ENCODE data around the gene POLR2A.
A peak's percentile ranks its signal among the peaks of the same experiment; 100 is the strongest.
"Not testable (repeated sequence)": the region's sequence is repeated elsewhere in the genome, so short reads cannot be mapped to it uniquely, and the experiment has no call there.

The POLR2A gene

DNA sequence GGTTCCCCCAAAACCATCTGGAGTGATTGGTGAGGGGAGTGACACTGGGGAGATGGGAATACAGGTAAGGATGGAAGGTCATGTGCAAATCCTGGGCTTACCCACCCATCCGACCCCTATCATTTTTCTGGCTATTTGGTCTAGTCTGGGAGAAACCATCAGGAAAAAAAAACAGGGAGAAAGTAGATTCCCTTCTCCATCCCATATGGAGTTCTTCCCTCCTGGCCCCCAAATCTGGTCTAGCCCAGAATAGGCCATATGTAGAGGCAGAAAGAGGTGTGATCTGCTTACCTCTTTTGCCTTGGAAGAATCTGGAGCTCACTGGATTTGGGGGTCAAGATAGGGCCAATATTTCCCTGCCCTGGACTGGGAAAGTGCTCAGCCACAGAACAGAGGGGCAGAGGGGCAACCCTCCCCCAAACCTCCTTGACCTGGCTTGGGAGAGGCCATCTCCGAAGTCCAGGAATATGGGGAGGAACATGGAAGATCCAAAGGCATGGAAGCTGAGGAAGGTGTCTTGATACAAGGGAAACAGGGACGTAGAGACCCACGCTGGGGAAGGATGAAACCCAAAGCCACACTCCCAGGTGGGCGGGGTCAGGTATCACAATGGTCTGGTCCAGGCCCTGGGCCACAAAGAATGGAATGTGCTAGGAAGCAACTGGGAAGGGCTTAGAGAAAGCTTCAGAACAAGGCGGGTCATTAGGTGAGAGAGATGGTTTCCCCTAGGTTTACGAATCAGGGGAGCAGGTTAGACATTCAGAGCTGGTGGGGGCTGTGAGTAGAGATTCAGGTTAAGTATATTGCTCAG, 23.1 kb upstream of the POLR2A start:
- DNase-seq = no peak
- no peak for ATAC-seq

DNA sequence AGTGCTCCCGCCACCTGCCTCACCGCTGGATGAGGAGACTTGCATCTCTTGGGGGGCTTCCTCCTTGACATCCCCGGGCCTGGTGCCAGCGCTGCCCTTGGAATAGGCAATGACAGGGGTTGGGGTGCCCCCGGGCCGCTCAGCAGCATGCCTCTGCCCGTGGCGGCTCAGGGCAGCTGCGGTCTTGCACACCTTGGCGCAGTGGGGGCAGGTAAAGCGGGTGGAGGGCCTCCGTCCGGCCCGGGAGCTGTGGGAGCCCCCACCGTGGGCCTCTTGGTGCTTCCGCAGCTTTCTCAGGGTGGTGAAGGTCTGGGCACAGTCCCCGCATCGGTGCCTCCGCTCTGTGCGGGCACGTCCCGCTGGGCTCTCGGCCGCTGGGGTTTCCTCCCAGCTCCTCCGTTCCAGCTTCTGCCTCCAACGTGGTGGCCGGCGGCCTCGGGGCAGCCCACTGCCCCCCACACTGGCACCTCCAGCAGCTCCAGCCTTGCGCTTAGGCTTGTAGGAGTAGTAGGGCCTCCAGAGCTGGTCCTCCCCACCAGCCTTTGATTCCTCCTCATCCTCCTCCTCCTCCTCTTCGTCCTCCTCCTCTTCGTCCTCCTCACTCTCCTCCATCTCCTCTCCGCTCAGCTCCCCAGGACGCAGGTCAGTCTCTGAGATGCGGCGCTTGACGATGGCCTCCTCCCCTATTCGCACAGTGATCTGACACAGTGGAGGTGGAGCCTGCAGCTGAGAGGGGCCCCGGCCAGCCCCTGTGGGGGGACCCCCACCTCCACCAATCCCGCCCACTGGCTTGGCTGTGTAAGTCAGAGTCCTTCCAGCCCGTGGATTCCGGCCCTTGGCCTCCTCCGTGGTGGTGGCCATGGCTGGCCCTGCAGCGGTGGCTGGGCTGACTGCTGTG, 21.4 kb upstream of the POLR2A start:
- no peak for ATAC-seq
- no peak for DNase-seq

DNA sequence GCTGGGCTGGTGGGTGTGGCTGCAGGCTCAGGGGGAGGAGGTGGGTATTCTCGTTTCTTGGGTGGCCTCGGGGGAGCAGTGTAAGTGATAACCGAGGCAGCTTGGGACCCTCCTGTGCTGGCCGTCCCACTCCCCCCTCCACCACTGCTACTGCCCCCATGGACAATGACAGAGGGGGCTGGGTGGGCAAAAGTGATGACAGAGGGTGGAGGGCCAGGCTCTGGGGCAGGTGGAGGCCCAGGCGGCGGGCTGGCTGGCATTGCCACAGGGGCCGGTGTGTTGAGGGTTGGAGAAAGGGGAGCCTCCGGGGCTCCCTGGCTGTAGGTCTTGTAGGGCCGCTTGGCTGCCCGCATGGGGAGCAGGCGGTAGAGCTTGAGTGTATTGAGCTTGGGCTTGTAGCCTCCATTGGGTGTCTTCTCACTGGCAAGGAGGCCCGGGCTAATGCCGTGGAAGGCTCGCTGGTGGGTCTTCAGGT, 20.8 kb upstream of the POLR2A start:
- ATAC-seq (no peak), DNase-seq (no peak)

DNA sequence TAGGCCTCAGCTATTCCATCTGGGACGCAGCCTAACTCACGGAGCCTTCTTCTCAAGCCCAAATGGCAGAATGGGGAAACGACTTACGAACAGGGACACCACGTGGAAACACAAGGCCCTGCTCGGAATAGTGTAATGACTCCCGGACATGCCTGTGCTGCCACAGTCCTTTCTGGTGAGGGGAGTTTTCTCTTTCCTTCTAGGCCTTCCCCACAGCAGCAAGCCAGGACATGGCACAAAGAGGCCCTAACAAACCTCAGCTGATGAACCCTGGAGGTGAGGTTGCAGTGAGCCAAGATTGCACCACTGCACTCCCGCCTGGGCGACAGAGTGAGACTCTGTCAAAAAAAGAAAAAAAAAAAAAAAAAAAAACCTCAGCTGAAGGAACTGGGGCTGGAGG, 20.1 kb upstream of the POLR2A start:
- ATAC-seq (no peak), DNase-seq (no peak)

DNA sequence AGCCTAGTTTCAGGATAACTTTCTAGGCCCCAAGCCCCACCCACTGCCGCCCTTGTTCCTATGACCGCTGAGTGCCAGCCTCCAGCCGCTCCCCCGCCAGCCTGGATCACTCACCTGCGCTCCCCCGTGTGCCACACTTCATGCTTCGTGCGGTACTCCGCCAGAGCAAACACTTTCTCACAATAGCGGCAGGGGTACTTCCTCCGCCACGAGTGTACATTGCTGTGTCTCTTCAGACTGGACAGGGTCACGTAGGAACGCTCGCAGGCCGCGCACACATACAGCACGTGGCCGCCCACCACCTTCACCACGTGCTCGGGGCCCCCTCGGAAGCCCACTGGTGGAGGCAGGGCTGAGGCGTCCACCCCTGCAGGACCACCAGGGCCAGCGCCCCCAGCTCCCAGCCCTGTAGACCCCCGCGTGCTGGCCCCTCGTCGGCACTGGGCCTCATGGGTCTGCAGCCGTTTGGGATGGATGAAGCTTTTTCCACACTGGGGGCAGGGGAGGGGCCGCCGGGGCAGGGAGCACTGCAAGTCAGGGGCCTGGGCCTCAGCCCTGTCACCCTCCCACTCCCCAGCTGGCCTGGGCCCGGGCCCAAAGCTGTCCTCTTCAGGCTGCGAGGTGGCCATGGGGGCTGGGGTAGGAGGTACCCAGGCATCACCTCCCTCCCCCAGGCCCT, 18.4 kb upstream of the POLR2A start:
- ATAC-seq (no peak), DNase-seq (no peak)

DNA sequence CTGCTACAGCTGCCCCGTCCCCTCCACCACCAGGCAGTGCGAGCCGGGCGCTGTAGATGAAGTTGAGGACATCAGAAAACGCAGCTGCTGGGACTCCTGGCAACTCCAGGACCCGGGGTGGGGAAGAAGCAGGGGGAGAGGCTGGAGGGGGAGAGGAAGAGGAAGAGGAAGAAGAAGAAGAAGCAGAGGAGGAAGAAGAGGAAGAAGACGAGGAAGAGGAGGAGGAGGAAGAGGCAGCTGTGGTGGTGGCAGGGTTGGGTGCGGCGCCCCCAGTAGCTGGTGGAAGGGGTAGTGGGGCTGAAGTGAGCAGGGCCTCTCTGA, 17.9 kb upstream of the POLR2A start:
- no peak for ATAC-seq
- DNase-seq = no peak

DNA sequence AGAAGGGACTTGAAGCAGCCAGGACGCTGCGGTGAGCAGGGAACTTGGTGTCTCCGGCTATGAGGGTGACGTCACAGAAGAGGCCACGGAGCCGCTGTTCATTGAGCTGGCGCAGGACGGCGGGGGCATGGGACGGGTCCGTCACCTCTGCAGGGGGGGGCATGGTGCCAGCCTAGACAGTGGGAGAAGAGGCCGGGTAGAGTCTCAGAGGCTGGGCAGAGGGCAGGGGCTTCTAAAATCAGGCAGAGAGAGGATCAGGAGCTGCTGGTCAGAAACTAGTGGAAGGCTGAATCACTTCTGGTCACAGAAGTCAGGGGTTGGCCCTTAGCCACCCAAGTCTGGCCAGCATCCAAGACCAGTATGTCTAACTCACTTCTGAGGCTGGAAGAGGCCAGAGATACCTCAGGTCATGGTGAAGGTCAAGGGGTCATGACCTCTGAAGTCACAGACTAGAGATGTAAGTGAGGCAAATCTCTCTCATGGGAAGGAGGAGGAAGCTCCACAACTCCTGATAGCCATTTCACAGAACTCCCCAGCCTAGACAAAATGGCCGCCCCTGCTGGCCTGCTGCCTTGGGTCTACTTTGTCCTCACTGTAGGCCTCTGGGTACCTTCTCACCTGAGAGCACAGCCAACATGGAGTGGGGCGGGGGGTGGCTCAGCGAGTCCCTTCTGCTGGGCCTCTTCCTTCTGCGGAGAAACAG, 17.4 kb upstream of the POLR2A start:
- no peak for ATAC-seq
- no peak for DNase-seq

DNA sequence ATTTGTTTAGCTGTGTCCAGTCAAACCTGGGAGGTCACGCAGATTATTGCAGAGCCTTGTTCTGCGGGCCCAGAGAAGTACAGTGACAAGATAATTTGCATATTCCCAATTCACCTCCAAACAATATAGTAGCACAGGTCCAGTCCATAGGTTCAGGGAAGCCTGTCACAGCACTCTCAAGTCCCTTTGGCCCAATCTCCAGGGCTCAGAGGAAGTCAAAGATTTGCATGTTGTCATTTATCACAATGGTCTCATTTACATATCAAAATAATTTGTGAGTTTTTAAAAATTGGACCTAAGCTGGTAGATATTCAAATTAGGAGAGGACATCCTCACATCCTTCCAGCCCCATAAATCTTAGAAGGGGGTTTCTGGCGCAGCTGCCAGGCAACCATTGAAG, 16.7 kb upstream of the POLR2A start:
- ATAC-seq = no peak
- DNase-seq = no peak

DNA sequence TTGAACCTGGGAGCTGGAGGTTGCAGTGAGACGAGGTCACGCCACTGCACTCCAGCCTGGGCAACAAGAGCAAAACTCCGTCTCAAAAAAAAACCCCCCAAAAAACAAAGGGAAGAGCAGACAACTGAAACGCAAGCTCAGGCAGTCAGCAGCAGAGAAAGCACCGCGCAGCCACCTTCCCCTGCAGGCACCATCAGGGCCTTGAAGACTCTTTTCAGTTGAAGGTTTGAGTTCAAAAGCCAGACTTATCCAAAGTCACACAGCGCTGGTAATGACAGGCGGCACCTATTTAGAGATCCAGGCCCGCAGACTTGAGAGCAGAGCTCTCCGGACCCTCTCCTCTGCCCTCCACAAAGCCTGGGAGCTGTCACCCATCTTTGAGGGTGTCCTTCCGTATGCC, 15.9 kb upstream of the POLR2A start:
- ATAC-seq (no peak), DNase-seq (no peak)

DNA sequence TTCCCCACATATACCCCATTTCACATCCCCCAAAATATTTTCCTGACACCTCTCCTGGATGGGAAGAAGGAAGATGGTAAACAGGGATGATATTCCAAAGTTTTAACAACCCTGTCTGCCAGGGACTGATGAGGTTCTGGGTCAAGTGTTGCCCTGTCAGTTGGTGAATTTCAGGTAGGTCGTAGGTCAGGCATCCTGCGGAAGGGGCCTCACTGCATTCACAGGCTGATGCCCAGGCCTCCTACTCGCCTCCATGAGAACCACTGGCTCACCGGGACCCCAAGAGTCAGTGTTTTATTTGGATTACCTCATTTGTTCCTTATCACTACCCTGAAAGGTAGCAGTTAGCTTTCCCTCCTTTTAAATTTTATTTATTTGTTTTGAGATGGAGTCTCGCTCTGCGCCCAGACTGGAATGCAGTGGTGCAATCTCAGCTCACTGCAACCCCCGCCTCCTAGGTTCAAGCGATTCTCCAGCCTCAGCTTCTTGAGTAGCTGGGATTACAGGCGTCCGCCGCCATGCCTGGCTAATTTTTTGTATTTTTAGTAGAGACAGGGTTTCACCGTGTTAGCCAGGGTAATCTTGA, 15.3 kb upstream of the POLR2A start:
- DNase-seq = no peak
- ATAC-seq = no peak

DNA sequence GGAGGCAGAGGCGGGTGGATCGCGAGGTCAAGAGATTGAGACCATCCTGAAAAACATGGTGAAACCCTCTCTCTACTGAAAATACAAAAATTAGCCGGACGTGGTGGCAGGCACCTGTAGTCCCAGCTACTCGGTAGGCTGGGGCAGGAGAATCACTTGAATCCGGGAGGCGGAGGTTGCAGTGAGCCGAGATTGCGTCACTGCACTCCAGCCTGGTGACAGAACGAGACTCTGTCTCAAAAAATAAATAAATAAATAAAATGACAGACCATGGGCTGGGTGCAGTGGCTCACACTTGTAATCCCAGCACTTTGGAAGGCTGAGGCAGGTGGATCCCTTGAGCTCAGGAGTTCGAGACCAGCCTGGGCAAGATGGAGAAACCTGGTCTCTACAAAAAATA, 14.3 kb upstream of the POLR2A start:
- not testable (repeated sequence) for DNase-seq, ATAC-seq

DNA sequence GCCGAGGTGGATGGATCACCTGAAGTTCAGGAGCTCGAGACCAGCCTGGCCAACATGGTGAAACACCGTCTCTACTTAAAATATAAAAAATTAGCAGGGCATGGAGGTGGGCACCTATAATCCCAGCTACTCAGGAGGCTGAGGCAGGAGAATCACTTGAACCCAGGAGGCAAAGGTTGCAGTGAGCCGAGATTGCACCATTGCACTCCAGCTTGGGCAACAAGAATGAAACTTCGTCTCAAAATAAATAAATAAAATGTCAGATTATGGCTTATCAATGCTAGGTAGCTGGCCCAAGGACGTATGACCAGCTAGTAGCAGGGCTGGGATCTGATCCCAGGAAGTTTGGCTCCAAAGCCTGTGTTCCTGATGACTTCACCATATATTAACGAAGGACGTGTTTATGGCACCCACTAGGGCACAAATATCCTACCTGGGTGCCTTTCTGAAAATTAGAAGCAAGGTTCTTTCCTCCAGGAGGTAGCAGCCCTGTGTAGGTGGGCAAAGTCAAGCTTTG, 13.7 kb upstream of the POLR2A start:
- ATAC-seq, DNase-seq: not testable (repeated sequence)

DNA sequence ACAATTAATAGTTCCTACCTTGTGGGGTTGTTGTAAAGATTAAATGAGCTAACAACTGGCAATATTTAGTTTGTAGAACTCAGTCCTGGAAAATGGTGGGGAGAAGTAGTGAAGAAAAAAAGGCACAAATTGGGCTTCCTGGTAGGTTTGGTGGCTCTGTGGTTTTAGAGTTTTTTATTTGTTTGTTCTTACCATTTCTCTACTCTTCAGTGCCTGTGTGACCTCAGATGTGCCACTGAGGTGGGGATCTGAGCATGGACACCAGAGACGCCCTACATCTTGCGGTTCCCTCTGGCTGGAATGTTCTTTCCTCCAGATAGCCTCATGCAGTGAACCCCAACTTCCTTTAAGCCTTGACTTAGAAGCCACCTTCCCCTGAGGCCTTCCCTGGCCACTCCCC, 12.4 kb upstream of the POLR2A start:
- ATAC-seq (no peak), DNase-seq (no peak)

DNA sequence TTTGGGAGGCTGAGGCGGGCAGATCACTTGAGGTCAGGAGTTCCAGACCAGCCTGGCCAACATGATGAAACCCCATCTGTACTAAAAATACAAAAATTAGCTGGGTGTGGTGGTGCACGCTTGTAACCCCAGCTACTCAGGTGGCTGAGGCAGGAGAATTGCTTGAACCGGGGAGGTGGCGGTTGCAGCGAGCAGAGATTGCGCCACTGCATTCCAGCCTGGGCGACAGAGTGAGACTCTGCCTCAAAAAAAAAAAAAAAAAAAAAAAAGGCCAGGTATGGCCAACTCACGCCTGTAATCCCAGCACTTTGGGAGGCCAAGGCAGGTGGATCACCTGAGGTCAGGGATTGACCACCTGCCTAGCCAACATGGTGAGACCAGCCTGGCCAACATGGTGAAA, 9.4 kb upstream of the POLR2A start:
- not testable (repeated sequence) for DNase-seq, ATAC-seq

DNA sequence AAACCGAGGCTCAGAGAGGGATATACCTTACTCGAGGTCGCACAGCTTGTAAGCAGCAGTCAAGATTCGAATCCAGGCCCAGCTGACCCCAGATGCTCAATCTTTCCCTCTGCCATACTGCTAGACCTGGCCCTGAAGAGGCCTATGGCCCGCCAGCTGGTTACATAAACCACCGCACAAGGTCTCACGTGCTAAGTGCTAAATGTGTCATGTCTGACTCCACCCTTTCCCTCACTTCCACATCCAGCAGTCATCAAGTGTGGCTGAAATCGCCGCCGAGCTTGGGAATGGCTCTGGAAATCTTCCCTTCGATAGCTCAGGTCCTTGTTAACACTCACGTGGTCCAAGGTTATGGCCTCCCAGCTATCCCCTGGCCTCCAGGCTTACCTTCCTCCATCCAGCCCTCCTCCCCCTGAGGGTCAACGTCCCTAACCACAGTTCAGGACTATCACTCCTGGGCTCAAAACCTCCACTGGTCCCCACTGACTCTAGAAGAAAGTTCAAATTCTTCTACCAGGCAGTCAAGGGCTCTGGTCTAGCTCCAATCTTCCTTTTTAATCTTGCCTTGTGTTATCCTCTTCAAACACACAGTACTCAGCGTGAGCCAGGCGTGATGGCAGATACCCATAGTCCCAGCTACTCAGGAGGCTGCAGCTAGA, 8.3 kb upstream of the POLR2A start:
- DNase-seq (no peak), ATAC-seq (no peak)

DNA sequence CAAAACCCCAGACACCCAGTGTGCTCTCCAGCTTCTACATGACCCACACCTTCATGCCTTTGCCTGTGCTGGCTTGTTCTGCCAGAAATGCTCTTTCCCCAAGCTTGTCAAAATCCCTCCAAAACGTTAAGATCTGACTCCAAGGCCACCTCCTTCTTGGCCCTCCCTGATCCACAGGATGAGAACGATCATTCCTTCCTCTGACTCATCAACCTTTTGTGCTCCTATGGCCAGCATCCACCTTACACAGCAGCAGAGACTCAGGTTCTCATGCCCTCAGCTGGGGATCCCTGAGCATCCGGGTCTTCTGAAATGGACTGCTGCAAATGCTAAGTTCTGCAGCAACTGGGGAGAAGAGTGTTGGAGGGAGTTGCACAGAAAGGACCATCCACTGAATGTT, 7.7 kb upstream of the POLR2A start:
- ATAC-seq (no peak), DNase-seq (no peak)

DNA sequence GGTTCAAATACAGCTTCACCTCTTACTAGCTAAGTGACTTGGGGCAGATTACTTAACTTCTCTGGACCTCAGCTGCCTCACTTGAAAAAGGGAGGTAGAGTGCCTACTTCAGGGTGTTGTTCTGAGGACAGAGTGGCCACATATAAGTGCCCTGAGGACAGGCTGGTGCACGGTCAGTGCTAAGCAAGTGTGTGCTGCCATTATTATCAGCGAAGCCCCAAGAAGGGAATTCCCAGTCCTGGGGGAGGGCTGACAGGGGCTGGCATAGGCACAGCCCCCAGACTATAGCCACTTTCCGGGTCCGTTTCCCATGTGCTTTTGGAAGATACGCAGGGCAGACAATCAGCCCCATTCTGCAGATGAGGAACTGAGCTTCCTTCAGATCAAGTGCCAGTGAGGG, 7.2 kb upstream of the POLR2A start:
- DNase-seq (no peak), ATAC-seq (no peak)

DNA sequence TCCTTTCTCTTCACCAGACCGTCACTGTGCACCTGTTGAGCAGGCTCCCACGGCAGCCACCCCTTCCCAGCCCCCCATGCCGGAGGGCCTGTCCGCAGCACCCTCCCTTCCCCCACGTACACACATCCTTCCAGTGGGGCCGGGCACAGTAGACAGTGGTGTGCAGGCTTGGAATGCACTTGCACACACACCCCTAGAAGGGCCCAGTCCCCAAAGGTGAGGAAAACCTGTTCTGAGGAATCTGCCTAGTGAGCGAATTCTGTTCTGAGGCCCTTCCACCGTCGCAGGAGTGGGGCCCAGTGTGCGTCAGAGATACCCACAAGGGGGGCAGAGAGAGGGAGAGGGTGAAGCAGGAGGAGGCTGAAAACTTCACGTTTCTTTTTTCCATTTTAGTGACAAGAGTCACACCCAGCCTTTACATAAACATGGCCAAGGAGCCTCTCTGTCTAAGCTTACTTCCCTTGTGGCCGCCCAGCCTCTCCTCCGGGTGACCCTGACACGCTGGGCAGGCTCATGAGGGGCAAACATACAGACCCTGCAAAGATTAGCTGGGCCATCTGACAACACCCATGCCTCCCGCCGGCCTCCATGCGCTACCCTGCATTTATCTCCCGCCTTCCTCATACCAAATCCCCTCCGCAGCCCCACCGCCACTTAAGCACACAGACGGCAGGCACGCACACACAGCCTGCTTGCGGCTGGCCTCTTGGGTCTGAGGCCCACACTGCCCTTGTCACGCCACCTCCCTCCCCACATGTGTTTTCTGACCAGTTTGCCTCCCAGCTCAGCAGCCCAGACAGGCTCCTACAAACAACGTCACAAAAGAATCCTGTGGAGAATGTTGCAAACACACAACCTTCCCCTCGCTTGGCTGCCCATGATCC, 6.5 kb upstream of the POLR2A start:
- ATAC-seq (peak; percentile 38), DNase-seq (peak; percentile 62)

DNA sequence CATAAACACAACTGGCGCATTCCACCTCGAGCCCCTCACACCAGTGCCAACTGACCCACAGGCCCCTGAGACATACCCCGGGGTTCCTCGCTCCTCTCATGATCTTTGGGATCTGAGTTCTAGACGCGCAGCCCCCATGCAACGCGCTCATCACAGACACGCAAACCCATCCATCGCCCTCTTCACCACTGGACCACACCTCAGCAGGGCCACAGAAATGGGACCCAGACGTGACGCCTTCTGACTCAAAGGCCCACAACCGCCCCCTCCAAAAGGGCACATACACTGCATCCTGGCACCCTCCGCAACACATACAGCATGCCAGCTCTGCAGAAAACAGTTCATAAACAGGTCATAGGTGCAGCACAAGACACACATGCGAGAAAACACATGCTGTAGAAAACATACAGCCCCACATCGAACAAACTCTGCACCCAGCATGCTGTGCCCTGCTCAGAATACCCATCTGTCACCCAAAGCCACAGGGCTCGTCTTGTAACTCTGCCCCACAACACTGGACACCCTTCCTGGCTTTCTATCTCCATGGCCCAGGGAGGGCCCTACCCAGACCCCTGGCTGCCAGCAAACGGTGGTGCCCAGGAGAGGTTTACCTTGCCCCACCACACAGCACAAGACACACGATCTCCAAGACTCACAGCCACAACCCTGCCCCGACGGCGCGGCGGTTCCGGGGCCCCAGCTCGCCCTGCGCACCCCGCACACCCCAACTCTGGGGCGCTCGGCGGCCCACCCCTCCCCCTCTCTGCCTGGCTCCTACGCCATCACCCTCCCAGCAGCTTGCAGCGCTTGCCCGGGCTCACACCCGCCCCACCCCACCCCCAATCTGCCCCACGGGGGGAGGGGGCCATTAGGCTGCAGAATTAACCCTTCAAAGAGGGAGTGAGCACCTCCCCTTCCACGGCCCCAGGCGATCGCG, 5.6 kb upstream of the POLR2A start:
- peak; percentile 70 for DNase-seq
- peak; percentile 36 for ATAC-seq

Data from stimulated activated naive CD8-positive, alpha-beta T cell treated with anti-CD3 and anti-CD28 coated beads, Interleukin-15, Interleukin-2, amounts not matched to agents 100 U/mL and 50 U/mL, for 24 hours (primary cell).